Brain microvascular endothelial cell (primary cell): ENCODE measurements around the gene THSD4.

ENCODE experiments used
- DNase-seq: peaks from one replicate; pipeline ENCODE4 v3.0.0-alpha.2; 2020
- H3K27ac ChIP-seq: fragments of 250-450 bp; sonication (Bioruptor Pico); 2 replicates; pipeline ENCODE4 v1.5.1; 2020; ENCODE audit warnings: mild to moderate bottlenecking, moderate library complexity
- H3K27me3 ChIP-seq: fragments of 250-450 bp; sonication (Bioruptor Pico); replicated peaks from 2 replicates; pipeline ENCODE4 v1.5.1; 2020; ENCODE audit warnings: mild to moderate bottlenecking
- H3K36me3 ChIP-seq: fragments of 250-450 bp; sonication (Bioruptor Pico); replicated peaks from 2 replicates; pipeline ENCODE4 v1.5.1; 2020; ENCODE audit warnings: mild to moderate bottlenecking
- H3K4me3 ChIP-seq: 2 replicates; pipeline ENCODE4 v1.5.1; 2011; ENCODE audit warnings: low read depth, mild to moderate bottlenecking, control low read depth, low read length, moderate library complexity
- CTCF ChIP-seq: IDR thresholded peaks from 2 replicates; pipeline ENCODE4 v1.5.1; 2011; ENCODE audit warnings: low read depth, mild to moderate bottlenecking, moderate library complexity, low read length, control low read depth, inconsistent platforms; ENCODE audit errors: missing control alignments
- in situ Hi-C: cut with HindIII; loops from 2 replicates; pipeline ENCODE4 v1.10.0; 2017; ENCODE audit warnings: low sequenced_read_pairs, low pct_ligation_motif_present

The THSD4 gene

GRCh38 chr15:71288348-71288955, 173.2 kb downstream of the THSD4 start:
- Histone ChIP-seq H3K27me3 (no peaks in the 10 kb centered on the region), H3K4me3 (no peak overlapping the region), H3K36me3 (no peaks in the 10 kb centered on the region), H3K27ac (peak overlapping the region; percentile 40)
- DNase-seq, result no peak
- TF ChIP-seq CTCF, result no peak
- in situ Hi-C loops, result no loop called here

GRCh38 chr15:71290002-71290401, 174.7 kb downstream of the THSD4 start:
- no peak for TF ChIP-seq CTCF
- DNase-seq, result no peak
- in situ Hi-C loops, result no loop called here
- H3K4me3 ChIP-seq, result no peak overlapping the region
- no peak overlapping the region for H3K27ac ChIP-seq
- no peaks in the 10 kb centered on the region for H3K36me3 ChIP-seq
- H3K27me3 ChIP-seq, result no peaks in the 10 kb centered on the region

GRCh38 chr15:71290881-71291635, 175.8 kb downstream of the THSD4 start:
- Histone ChIP-seq H3K36me3 (no peaks in the 10 kb centered on the region), H3K27ac (peak overlapping the region; percentile 44), H3K4me3 (no peak overlapping the region), H3K27me3 (no peaks in the 10 kb centered on the region)
- no peak for DNase-seq
- in situ Hi-C loops, result no loop called here
- no peak for TF ChIP-seq CTCF

GRCh38 chr15:71291723-71292122, 176.5 kb downstream of the THSD4 start:
- no peaks in the 10 kb centered on the region for H3K27me3 ChIP-seq
- no peaks in the 10 kb centered on the region for H3K36me3 ChIP-seq
- H3K4me3 ChIP-seq, result no peak overlapping the region
- H3K27ac ChIP-seq, result peak overlapping the region; percentile 44
- no peak for DNase-seq
- in situ Hi-C loops, result no loop called here
- no peak for TF ChIP-seq CTCF

GRCh38 chr15:71293723-71294122, 178.5 kb downstream of the THSD4 start:
- TF ChIP-seq CTCF, result no peak
- H3K27me3 ChIP-seq, result no peaks in the 10 kb centered on the region
- no peak overlapping the region for H3K4me3 ChIP-seq
- no peak for DNase-seq
- peak overlapping the region; percentile 97 for H3K27ac ChIP-seq
- in situ Hi-C loops, result no loop called here
- no peaks in the 10 kb centered on the region for H3K36me3 ChIP-seq
